LNCAP (cell line): ENCODE results near the gene RPTOR.

Source experiments
- TF ChIP-seq, protein P1 (sequence below): fragments of 450-650 bp; IDR thresholded peaks from 2 replicates; pipeline ENCODE4 v1.5.1; 2017; ENCODE audit warnings: mild to moderate bottlenecking

The RPTOR gene

DNA sequence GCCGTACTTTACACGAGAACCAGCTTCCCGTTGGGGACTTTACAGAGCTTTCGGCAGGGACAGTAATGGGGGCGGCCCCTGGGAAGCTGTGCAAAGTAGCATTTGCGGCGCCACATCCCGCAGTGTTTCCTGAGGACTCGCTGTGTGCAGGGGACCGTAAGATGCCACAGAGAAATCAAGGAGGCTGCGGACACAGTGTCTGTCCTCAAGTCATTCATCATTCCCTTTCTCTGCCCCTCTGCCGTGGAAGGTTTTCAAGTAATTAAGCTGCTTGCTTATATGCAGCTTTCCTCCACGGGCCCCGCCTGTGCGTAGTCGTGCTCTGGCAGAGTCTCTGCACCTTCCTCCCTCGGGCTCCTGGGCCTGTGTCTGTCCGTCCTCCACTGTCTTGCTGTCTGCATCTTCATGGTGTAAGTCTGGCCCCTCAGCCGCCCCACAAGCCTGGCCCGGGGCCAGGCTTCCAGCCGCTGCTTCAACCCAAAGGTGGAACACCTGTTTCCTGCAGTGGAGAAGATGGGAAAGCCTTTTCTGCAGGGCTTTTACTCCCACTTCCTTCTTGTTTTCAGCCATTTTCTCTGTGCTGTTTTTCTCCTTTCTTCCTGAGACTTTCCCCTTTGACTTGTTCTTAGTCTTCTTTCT is 230.1 kb downstream of the RPTOR start:
- TF ChIP-seq, protein P1, sequence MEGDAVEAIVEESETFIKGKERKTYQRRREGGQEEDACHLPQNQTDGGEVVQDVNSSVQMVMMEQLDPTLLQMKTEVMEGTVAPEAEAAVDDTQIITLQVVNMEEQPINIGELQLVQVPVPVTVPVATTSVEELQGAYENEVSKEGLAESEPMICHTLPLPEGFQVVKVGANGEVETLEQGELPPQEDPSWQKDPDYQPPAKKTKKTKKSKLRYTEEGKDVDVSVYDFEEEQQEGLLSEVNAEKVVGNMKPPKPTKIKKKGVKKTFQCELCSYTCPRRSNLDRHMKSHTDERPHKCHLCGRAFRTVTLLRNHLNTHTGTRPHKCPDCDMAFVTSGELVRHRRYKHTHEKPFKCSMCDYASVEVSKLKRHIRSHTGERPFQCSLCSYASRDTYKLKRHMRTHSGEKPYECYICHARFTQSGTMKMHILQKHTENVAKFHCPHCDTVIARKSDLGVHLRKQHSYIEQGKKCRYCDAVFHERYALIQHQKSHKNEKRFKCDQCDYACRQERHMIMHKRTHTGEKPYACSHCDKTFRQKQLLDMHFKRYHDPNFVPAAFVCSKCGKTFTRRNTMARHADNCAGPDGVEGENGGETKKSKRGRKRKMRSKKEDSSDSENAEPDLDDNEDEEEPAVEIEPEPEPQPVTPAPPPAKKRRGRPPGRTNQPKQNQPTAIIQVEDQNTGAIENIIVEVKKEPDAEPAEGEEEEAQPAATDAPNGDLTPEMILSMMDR, result no peak

DNA sequence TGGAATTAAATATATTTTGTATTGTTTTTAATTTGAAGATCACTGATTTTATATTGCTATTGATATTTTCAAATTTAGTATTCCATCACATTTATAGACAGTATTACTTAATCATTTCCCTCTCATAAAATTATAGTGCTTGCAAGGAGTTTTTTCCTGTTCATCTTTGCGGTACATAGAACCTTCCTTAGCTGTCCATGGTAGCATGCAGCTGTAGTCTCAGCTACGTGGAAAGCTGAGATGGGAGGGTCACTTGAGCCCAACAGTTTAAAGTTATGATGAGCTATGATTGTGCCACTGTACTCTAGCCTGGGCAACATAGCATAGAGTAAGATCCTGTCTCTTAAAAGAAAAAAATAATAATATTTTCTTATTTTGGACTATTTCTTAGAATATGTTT is 231.2 kb downstream of the RPTOR start:
- TF ChIP-seq, protein P1, result no peak

DNA sequence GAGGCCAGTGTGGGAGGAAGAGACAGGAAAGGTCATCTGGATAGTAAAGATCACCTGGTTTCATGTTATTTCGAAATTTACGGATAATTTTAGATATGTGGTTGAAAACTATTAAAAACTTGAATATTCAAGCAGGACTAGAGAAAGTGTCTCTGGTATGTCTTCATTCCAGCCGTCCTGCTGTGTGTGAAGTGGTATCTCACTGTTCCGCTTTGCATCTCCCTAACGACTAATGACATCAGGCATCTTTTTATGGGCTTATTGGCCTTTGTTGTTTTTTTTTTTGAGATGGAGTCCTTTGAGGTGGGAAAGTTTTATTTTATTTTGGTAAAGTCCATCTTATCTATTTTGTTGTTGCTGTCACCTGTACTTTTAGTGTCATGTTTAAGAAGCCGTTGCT is 232.6 kb downstream of the RPTOR start:
- TF ChIP-seq, protein P1, result no peak

DNA sequence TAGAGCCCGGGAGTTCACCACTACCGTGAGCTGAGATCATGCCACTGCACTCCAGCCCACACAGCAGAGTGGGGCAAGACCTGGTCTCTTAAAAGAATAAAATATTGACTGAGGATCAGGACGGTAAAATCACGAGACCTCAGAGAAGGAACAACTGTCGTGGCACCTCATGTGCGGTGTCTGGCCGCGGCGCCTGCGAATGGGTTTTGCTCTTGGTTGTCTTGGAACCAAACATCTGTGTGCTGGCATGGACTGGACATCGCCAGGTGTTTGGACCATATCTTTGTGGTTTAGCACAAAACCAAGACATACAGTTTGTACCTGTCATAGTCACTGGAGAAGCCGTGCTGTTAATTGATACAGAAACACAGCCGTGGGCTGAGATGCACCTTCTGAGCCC is 234.1 kb downstream of the RPTOR start:
- TF ChIP-seq, protein P1, result no peak

DNA sequence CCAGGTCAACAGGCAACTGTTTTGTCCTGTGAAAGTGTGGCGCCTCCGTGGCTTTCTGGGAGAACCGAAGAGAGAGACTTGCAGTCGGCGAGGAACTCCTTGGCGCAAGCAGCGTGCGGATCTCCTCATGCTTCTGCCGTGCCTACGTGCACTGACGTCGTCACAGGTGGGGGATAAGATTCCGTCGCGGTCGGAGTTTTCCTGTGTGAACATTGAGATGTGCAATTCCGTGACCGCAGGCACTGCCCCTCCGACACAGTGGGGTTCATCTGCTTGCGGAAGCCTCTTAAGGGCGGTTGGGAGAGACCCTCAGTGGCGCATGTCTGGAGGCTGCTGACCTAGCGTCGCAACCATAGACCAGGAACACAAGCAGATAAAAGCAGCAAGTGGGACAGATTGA is 234.7 kb downstream of the RPTOR start:
- TF ChIP-seq, protein P1, result no peak

DNA sequence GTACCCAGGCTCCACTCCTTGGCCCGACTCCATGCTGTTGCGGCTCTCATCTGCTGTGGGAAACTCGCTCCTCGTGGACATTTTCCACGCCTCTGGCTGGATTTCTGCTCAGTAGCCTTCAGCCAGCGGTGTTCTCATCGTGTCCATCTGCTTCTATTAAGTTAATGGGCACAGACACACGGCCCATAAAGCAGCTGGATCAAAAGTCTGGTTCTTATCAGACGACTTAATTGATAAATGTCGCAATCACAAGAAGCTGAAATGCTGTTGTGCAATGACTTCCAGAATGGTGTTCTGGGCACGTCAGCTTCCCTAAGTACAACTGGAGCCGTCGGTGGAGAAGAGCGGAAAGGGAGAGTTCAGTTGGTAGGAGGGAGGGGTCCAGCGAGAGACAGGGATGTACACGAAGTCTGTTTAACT is 235.3 kb downstream of the RPTOR start:
- TF ChIP-seq, protein P1, result no peak

DNA sequence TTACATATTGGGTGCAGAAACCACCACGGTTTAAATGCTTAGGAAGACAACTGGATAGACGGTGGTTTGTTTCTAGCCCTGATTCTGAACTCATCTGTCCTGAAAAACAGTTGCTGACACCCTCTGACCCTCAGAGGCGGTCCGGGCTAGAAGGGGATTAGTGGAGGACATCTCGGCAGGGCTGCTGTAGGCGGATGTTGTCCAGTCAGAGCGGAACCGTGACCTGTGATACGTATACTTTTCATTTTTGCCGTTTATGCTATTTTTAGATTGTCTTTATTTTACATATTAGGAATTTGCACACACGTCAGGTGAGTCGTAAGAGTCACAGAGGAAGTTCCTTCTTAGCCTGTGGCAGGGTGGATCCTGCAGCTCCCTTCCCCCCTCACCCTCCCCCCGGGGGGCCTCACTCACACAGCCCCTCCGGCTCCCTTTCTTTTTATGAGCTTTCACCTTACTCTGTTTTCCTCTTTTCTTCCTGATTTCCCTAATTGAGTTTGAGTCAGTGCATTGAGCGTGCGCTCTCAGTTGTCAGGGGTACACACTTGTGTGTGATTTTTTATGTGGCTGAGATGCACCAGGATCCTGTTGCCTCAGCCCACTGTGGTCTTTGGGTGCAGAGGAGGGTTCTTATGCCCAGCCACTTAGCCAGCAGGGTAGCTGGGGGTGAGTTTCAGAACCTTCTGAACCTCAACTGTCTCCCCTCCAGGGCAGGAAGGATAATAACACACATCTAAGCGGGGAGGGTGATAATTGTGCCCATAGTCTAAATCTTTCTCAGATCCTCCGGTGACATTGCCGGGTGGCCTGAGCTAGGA is 236.0 kb downstream of the RPTOR start:
- TF ChIP-seq, protein P1, result no peak
